ENCODE data around the gene ANXA11.

Gene ANXA11

GRCh38 chr10:80197972-80198916 lies 7.1 kb downstream of the ANXA11 start:
- no peak overlapping the region for H3K27ac ChIP-seq

GRCh38 chr10:80196950-80197315 lies 8.4 kb downstream of the ANXA11 start:
- peak overlapping the region; percentile 24 for H3K27ac ChIP-seq
- peak overlapping the region; percentile 49 for H3K4me2 ChIP-seq
- H3K36me3 ChIP-seq, result peaks cover 34% of the 10 kb centered on the region
- peaks cover 70% of the 10 kb centered on the region for H3K4me1 ChIP-seq
- H3K27me3 ChIP-seq, result no peaks in the 10 kb centered on the region
- peaks cover 20% of the 10 kb centered on the region for H3K9me3 ChIP-seq
- H4K20me1 ChIP-seq, result peaks cover 83% of the 10 kb centered on the region
- no peak for TF ChIP-seq Cebpa-rat (IDR thresholded peaks at IDR 0.05)
- H3K4me3 ChIP-seq, result no peak overlapping the region
- H3K9ac ChIP-seq, result no peak overlapping the region

More at GRCh38 chr10:80197972-80198916, 7.1 kb downstream of the ANXA11 start:
- H3K4me1 ChIP-seq, result peaks cover 77% of the 10 kb centered on the region
- TF ChIP-seq Cebpa-rat (IDR thresholded peaks at IDR 0.05), result no peak
- H3K27me3 ChIP-seq, result no peaks in the 10 kb centered on the region
- H3K4me2 ChIP-seq, result peak overlapping the region; percentile 49
- H3K4me3 ChIP-seq, result no peak overlapping the region
- H3K9me3 ChIP-seq, result peaks cover 11% of the 10 kb centered on the region
- peaks cover 30% of the 10 kb centered on the region for H3K36me3 ChIP-seq
- H4K20me1 ChIP-seq, result peaks cover 92% of the 10 kb centered on the region
- H3K9ac ChIP-seq, result peak overlapping the region; percentile 18; the same call in 1 of the 2 replicates

GRCh38 chr10:80196270-80196949 lies 8.9 kb downstream of the ANXA11 start:
- Histone ChIP-seq H3K9me3 (peaks cover 20% of the 10 kb centered on the region), H3K4me3 (no peak overlapping the region), H3K27me3 (no peaks in the 10 kb centered on the region), H3K36me3 (peaks cover 32% of the 10 kb centered on the region), H3K4me1 (peaks cover 70% of the 10 kb centered on the region), H4K20me1 (peaks cover 83% of the 10 kb centered on the region), H3K9ac (no peak overlapping the region), H3K4me2 (peak overlapping the region; percentile 49), H3K27ac (peak overlapping the region; percentile 24)
- TF ChIP-seq Cebpa-rat (IDR thresholded peaks at IDR 0.05), result no peak

- H3K9me3 ChIP-seq, result peaks cover 20% of the 10 kb centered on the region
- no peak for TF ChIP-seq Cebpa-rat (IDR thresholded peaks at IDR 0.05)
- H3K4me3 ChIP-seq, result no peak overlapping the region
- H3K9ac ChIP-seq, result no peak overlapping the region
- H3K4me1 ChIP-seq, result peaks cover 70% of the 10 kb centered on the region
- H3K36me3 ChIP-seq, result peaks cover 22% of the 10 kb centered on the region
- no peaks in the 10 kb centered on the region for H3K27me3 ChIP-seq
- no peak overlapping the region for H3K27ac ChIP-seq
- peaks cover 72% of the 10 kb centered on the region for H4K20me1 ChIP-seq
- H3K4me2 ChIP-seq, result no peak overlapping the region
Observed at GRCh38 chr10:80195046-80195574, 10.2 kb downstream of the ANXA11 start.

- peaks cover 70% of the 10 kb centered on the region for H3K4me1 ChIP-seq
- H3K9me3 ChIP-seq, result peaks cover 20% of the 10 kb centered on the region
- peaks cover 66% of the 10 kb centered on the region for H4K20me1 ChIP-seq
- no peak overlapping the region for H3K9ac ChIP-seq
- no peaks in the 10 kb centered on the region for H3K27me3 ChIP-seq
- no peak overlapping the region for H3K4me2 ChIP-seq
- no peak for TF ChIP-seq Cebpa-rat (IDR thresholded peaks at IDR 0.05)
- H3K27ac ChIP-seq, result no peak overlapping the region
- peaks cover 22% of the 10 kb centered on the region for H3K36me3 ChIP-seq
- H3K4me3 ChIP-seq, result no peak overlapping the region
Observed at GRCh38 chr10:80194373-80195045, 10.8 kb downstream of the ANXA11 start.

GRCh38 chr10:80192553-80192952 lies 12.8 kb downstream of the ANXA11 start:
- H3K9ac ChIP-seq, result no peak overlapping the region
- no peak overlapping the region for H3K4me2 ChIP-seq
- peak overlapping the region; percentile 66 for H3K27ac ChIP-seq
- peaks cover 50% of the 10 kb centered on the region for H4K20me1 ChIP-seq
- H3K9me3 ChIP-seq, result peaks cover 20% of the 10 kb centered on the region
- no peak overlapping the region for H3K4me3 ChIP-seq
- H3K27me3 ChIP-seq, result no peaks in the 10 kb centered on the region
- TF ChIP-seq Cebpa-rat (IDR thresholded peaks at IDR 0.05), result no peak
- H3K4me1 ChIP-seq, result peaks cover 70% of the 10 kb centered on the region
- peaks cover 22% of the 10 kb centered on the region for H3K36me3 ChIP-seq

- no peak for TF ChIP-seq Cebpa-rat (IDR thresholded peaks at IDR 0.05)
- H3K9ac ChIP-seq, result peak overlapping the region; percentile 32; the same call in 1 of the 2 replicates
- H3K4me2 ChIP-seq, result peak overlapping the region; percentile 76
- H3K27ac ChIP-seq, result peak overlapping the region; percentile 66
- H3K27me3 ChIP-seq, result no peaks in the 10 kb centered on the region
- H3K9me3 ChIP-seq, result peaks cover 20% of the 10 kb centered on the region
- H3K4me1 ChIP-seq, result peaks cover 70% of the 10 kb centered on the region
- H4K20me1 ChIP-seq, result peaks cover 50% of the 10 kb centered on the region
- peaks cover 22% of the 10 kb centered on the region for H3K36me3 ChIP-seq
- peak overlapping the region; percentile 38; the same call in 1 of the 2 replicates for H3K4me3 ChIP-seq
Observed at GRCh38 chr10:80191589-80192270, 13.6 kb downstream of the ANXA11 start.

- no peak overlapping the region; the same call in 1 of the 2 replicates for H3K4me3 ChIP-seq
- H3K36me3 ChIP-seq, result peaks cover 15% of the 10 kb centered on the region
- H3K9me3 ChIP-seq, result peaks cover 13% of the 10 kb centered on the region
- H3K27ac ChIP-seq, result peak overlapping the region; percentile 84
- H3K4me1 ChIP-seq, result peaks cover 78% of the 10 kb centered on the region
- peak overlapping the region; percentile 88 for H3K4me2 ChIP-seq
- peak overlapping the region; percentile 65 for H3K9ac ChIP-seq
- no peak for TF ChIP-seq Cebpa-rat (IDR thresholded peaks at IDR 0.05)
- H3K27me3 ChIP-seq, result no peaks in the 10 kb centered on the region
- peaks cover 52% of the 10 kb centered on the region for H4K20me1 ChIP-seq
Observed at GRCh38 chr10:80188713-80189112, 16.6 kb downstream of the ANXA11 start.

Data from BLaER1 (cell line).